GM12878 (cell line): Measurements from ENCODE around the gene RDH12. TPM values are rescaled to one million over a fixed set of nuclear protein-coding genes. Genes with fewer than 3 reads are reported as not detected.

Experiments
- polyA plus RNA-seq, 11 experiments: library from polyadenylated mRNA; depleted of rRNA in 4 of 11; unstranded in 6 of 11; stranded (reverse) in 5 of 11; fragments of >200 nt; fragmentation: Nextera tagmentation in 4 of 11; fragmentation: Illumina TruSeq in 1 of 11; extraction: Ambion mirVana in 4 of 11; extraction: Trizol in 1 of 11; gene quantifications; 1 replicate in 1 of 11; 2 replicates in 10 of 11; pipeline versions ENCODE4 v1.2.1 to v1.2.3, GENCODE V29; 2011 to 2016; ENCODE audit warnings: inconsistent platforms in 2 of 11, missing spikeins in 2 of 11, low read depth in 1 of 11
- small RNA-seq: library from RNA; depleted of rRNA; stranded (forward); fragments of <200 nt; gene quantifications from one replicate; pipeline ENCODE3, GENCODE V24; 2014
- total RNA-seq, 4 experiments: library from RNA; depleted of rRNA in 3 of 4; stranded (reverse); fragments of >200 nt in 3 of 4; fragmentation: Illumina TruSeq in 1 of 4; extraction: Trizol in 1 of 4; gene quantifications; 2 replicates each; pipeline versions ENCODE4 v1.2.1 to v1.2.3, GENCODE V29; 2013 to 2021

RDH12 gene
- total and polyA plus RNA-seq, 10 of the 15 experiments (the other 5 are each of a cell fraction or from before 2014, with no cell fraction given): not detected

Small RNA genes within 50 kb of the gene (small RNA-seq; reads per million reads assigned to genes)
- gene AL049779.3 (not detected), gene RN7SL369P (not detected), gene RNA5SP386 (not detected)

Other genes with a start within 250 kb of the RDH12 start
Only the 7 nearest of the 8 such genes appear.
- 0.40 and 0.87 TPM in 2 replicates for gene PLEKHH1, start 168.6 kb upstream of the RDH12 start, total RNA-seq (2014; rRNA removed)
- gene PLEKHH1, start 168.6 kb upstream of the RDH12 start, total RNA-seq (2014; rRNA removed; fragmentation: Illumina TruSeq; extraction: Trizol): 0.32 and 0.67 TPM in 2 replicates
- 0.95 and 1.4 TPM in 2 replicates for gene PLEKHH1, start 168.6 kb upstream of the RDH12 start, total RNA-seq (2021)
- 0.16 and 0.30 TPM in 2 replicates for gene PLEKHH1, start 168.6 kb upstream of the RDH12 start, polyA plus RNA-seq (2011; rRNA removed)
- gene PLEKHH1, start 168.6 kb upstream of the RDH12 start, polyA plus RNA-seq (2014; fragmentation: Illumina TruSeq; extraction: Trizol): 0.59 and 0.60 TPM in 2 replicates
- under 1 TPM; 0.11 to 0.22 TPM for gene PLEKHH1, start 168.6 kb upstream of the RDH12 start, polyA plus RNA-seq (2014; fragmentation: Nextera tagmentation; extraction: Ambion mirVana)
- gene PLEKHH1, start 168.6 kb upstream of the RDH12 start, polyA plus RNA-seq (2014; rRNA removed): 0.42 and 0.76 TPM in 2 replicates
- gene PLEKHH1, start 168.6 kb upstream of the RDH12 start, polyA plus RNA-seq (2016; fragmentation: Nextera tagmentation; extraction: Ambion mirVana): under 1 TPM; 0.23 to 0.66 TPM
- gene PIGH, start 101.6 kb upstream of the RDH12 start, total RNA-seq (2014; rRNA removed): 26.5 and 29.9 TPM in 2 replicates
- 17.6 and 19.3 TPM in 2 replicates for gene PIGH, start 101.6 kb upstream of the RDH12 start, total RNA-seq (2014; rRNA removed; fragmentation: Illumina TruSeq; extraction: Trizol)
- gene PIGH, start 101.6 kb upstream of the RDH12 start, total RNA-seq (2021): 16.6 and 19.4 TPM in 2 replicates
- gene PIGH, start 101.6 kb upstream of the RDH12 start, polyA plus RNA-seq (2011; rRNA removed): 46.6 and 52.3 TPM in 2 replicates
- gene PIGH, start 101.6 kb upstream of the RDH12 start, polyA plus RNA-seq (2014; fragmentation: Illumina TruSeq; extraction: Trizol): 19.5 and 22.8 TPM in 2 replicates
- 10 to 100 TPM; 15.5 to 17.8 TPM for gene PIGH, start 101.6 kb upstream of the RDH12 start, polyA plus RNA-seq (2014; fragmentation: Nextera tagmentation; extraction: Ambion mirVana)
- 34.4 and 41.7 TPM in 2 replicates for gene PIGH, start 101.6 kb upstream of the RDH12 start, polyA plus RNA-seq (2014; rRNA removed)
- gene PIGH, start 101.6 kb upstream of the RDH12 start, polyA plus RNA-seq (2016; fragmentation: Nextera tagmentation; extraction: Ambion mirVana): 10 to 100 TPM; 25.0 to 26.5 TPM
- 0.96 and 2.1 TPM in 2 replicates for gene ARG2, start 82.0 kb upstream of the RDH12 start, total RNA-seq (2014; rRNA removed)
- gene ARG2, start 82.0 kb upstream of the RDH12 start, total RNA-seq (2014; rRNA removed; fragmentation: Illumina TruSeq; extraction: Trizol): 0.81 and 0.88 TPM in 2 replicates
- 0.85 and 0.93 TPM in 2 replicates for gene ARG2, start 82.0 kb upstream of the RDH12 start, total RNA-seq (2021)
- 7.8 and 8.9 TPM in 2 replicates for gene ARG2, start 82.0 kb upstream of the RDH12 start, polyA plus RNA-seq (2011; rRNA removed)
- 1.5 and 1.6 TPM in 2 replicates for gene ARG2, start 82.0 kb upstream of the RDH12 start, polyA plus RNA-seq (2014; fragmentation: Illumina TruSeq; extraction: Trizol)
- 1 to 10 TPM; 2.1 to 3.2 TPM for gene ARG2, start 82.0 kb upstream of the RDH12 start, polyA plus RNA-seq (2014; fragmentation: Nextera tagmentation; extraction: Ambion mirVana)
- 0.74 and 1.8 TPM in 2 replicates for gene ARG2, start 82.0 kb upstream of the RDH12 start, polyA plus RNA-seq (2014; rRNA removed)
- 1 to 10 TPM in 1 of 2 experiments, under 1 TPM in 1; 0.48 to 1.2 TPM for gene ARG2, start 82.0 kb upstream of the RDH12 start, polyA plus RNA-seq (2016; fragmentation: Nextera tagmentation; extraction: Ambion mirVana)
- 28.2 and 32.0 TPM in 2 replicates for gene VTI1B, start 27.3 kb upstream of the RDH12 start, total RNA-seq (2014; rRNA removed)
- 46.7 and 49.8 TPM in 2 replicates for gene VTI1B, start 27.3 kb upstream of the RDH12 start, total RNA-seq (2014; rRNA removed; fragmentation: Illumina TruSeq; extraction: Trizol)
- 65.5 and 68.1 TPM in 2 replicates for gene VTI1B, start 27.3 kb upstream of the RDH12 start, total RNA-seq (2021)
- gene VTI1B, start 27.3 kb upstream of the RDH12 start, polyA plus RNA-seq (2011; rRNA removed): 89.6 and 108 TPM in 2 replicates
- 51.2 and 55.0 TPM in 2 replicates for gene VTI1B, start 27.3 kb upstream of the RDH12 start, polyA plus RNA-seq (2014; fragmentation: Illumina TruSeq; extraction: Trizol)
- 10 to 100 TPM; 15.0 to 43.8 TPM for gene VTI1B, start 27.3 kb upstream of the RDH12 start, polyA plus RNA-seq (2014; fragmentation: Nextera tagmentation; extraction: Ambion mirVana)
- 34.8 and 44.9 TPM in 2 replicates for gene VTI1B, start 27.3 kb upstream of the RDH12 start, polyA plus RNA-seq (2014; rRNA removed)
- gene VTI1B, start 27.3 kb upstream of the RDH12 start, polyA plus RNA-seq (2016; fragmentation: Nextera tagmentation; extraction: Ambion mirVana): 100 to 1,000 TPM in 1 of 2 experiments, 10 to 100 TPM in 1; 93.0 to 117 TPM
- gene RDH11, start 6.1 kb upstream of the RDH12 start, total RNA-seq (2014; rRNA removed): 69.6 and 84.5 TPM in 2 replicates
- gene RDH11, start 6.1 kb upstream of the RDH12 start, total RNA-seq (2014; rRNA removed; fragmentation: Illumina TruSeq; extraction: Trizol): 81.0 and 85.0 TPM in 2 replicates
- gene RDH11, start 6.1 kb upstream of the RDH12 start, total RNA-seq (2021): 49.7 and 60.2 TPM in 2 replicates
- gene RDH11, start 6.1 kb upstream of the RDH12 start, polyA plus RNA-seq (2011; rRNA removed): 161 and 166 TPM in 2 replicates
- gene RDH11, start 6.1 kb upstream of the RDH12 start, polyA plus RNA-seq (2014; fragmentation: Illumina TruSeq; extraction: Trizol): 78.3 and 96.2 TPM in 2 replicates
- 10 to 100 TPM; 76.2 to 88.7 TPM for gene RDH11, start 6.1 kb upstream of the RDH12 start, polyA plus RNA-seq (2014; fragmentation: Nextera tagmentation; extraction: Ambion mirVana)
- 66.9 and 83.4 TPM in 2 replicates for gene RDH11, start 6.1 kb upstream of the RDH12 start, polyA plus RNA-seq (2014; rRNA removed)
- gene RDH11, start 6.1 kb upstream of the RDH12 start, polyA plus RNA-seq (2016; fragmentation: Nextera tagmentation; extraction: Ambion mirVana): 10 to 100 TPM; 55.6 to 56.1 TPM
- gene ZFYVE26, start 114.7 kb downstream of the RDH12 start, total RNA-seq (2014; rRNA removed): 12.5 and 16.4 TPM in 2 replicates
- 12.4 and 12.6 TPM in 2 replicates for gene ZFYVE26, start 114.7 kb downstream of the RDH12 start, total RNA-seq (2014; rRNA removed; fragmentation: Illumina TruSeq; extraction: Trizol)
- 22.1 and 25.6 TPM in 2 replicates for gene ZFYVE26, start 114.7 kb downstream of the RDH12 start, total RNA-seq (2021)
- gene ZFYVE26, start 114.7 kb downstream of the RDH12 start, polyA plus RNA-seq (2011; rRNA removed): 19.0 and 25.4 TPM in 2 replicates
- 11.6 and 15.1 TPM in 2 replicates for gene ZFYVE26, start 114.7 kb downstream of the RDH12 start, polyA plus RNA-seq (2014; fragmentation: Illumina TruSeq; extraction: Trizol)
- gene ZFYVE26, start 114.7 kb downstream of the RDH12 start, polyA plus RNA-seq (2014; fragmentation: Nextera tagmentation; extraction: Ambion mirVana): 1 to 10 TPM in 1 of 2 experiments, under 1 TPM in 1; 1.00 to 1.2 TPM
- 11.4 and 11.7 TPM in 2 replicates for gene ZFYVE26, start 114.7 kb downstream of the RDH12 start, polyA plus RNA-seq (2014; rRNA removed)
- 1 to 10 TPM; 7.8 to 8.2 TPM for gene ZFYVE26, start 114.7 kb downstream of the RDH12 start, polyA plus RNA-seq (2016; fragmentation: Nextera tagmentation; extraction: Ambion mirVana)
- 18.2 and 27.0 TPM in 2 replicates for gene RAD51B, start 117.9 kb downstream of the RDH12 start, total RNA-seq (2014; rRNA removed)
- 23.3 and 23.4 TPM in 2 replicates for gene RAD51B, start 117.9 kb downstream of the RDH12 start, total RNA-seq (2014; rRNA removed; fragmentation: Illumina TruSeq; extraction: Trizol)
- gene RAD51B, start 117.9 kb downstream of the RDH12 start, total RNA-seq (2021): 17.3 and 25.2 TPM in 2 replicates
- gene RAD51B, start 117.9 kb downstream of the RDH12 start, polyA plus RNA-seq (2011; rRNA removed): 26.8 and 37.6 TPM in 2 replicates
- 13.7 and 18.8 TPM in 2 replicates for gene RAD51B, start 117.9 kb downstream of the RDH12 start, polyA plus RNA-seq (2014; fragmentation: Illumina TruSeq; extraction: Trizol)
- gene RAD51B, start 117.9 kb downstream of the RDH12 start, polyA plus RNA-seq (2014; fragmentation: Nextera tagmentation; extraction: Ambion mirVana): 10 to 100 TPM; 16.3 to 19.3 TPM
- 9.4 and 9.8 TPM in 2 replicates for gene RAD51B, start 117.9 kb downstream of the RDH12 start, polyA plus RNA-seq (2014; rRNA removed)
- gene RAD51B, start 117.9 kb downstream of the RDH12 start, polyA plus RNA-seq (2016; fragmentation: Nextera tagmentation; extraction: Ambion mirVana): 10 to 100 TPM; 26.0 to 26.7 TPM